ENCODE data around the gene IQCM. TPM values are rescaled to one million over a fixed set of nuclear protein-coding genes. Genes with fewer than 3 reads are reported as not detected.

IQCM gene
- total and polyA plus RNA-seq, 10 of the 15 experiments (the other 5 are each of a cell fraction or from before 2014, with no cell fraction given): not detected

DNA sequence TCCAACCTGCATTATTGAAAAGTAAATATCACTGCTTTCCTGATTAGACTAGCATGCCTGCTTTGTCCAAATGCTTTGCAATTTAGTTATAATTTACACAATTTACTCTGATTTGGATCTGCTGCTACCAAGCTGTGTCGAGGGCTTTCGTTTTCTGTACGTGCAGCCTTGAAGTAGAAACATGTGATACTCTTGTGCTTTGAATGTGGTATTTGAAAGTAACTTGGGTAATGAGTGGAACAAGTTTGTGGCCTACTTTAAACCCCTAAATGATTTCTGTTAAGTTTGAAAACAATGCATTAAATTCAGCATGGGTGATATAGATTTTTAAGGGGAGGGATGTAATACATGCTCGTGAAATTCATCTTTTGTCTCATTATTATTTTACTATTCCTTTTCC lies 240.7 kb downstream of the IQCM start (continued):
- TF ChIP-seq, protein P1, sequence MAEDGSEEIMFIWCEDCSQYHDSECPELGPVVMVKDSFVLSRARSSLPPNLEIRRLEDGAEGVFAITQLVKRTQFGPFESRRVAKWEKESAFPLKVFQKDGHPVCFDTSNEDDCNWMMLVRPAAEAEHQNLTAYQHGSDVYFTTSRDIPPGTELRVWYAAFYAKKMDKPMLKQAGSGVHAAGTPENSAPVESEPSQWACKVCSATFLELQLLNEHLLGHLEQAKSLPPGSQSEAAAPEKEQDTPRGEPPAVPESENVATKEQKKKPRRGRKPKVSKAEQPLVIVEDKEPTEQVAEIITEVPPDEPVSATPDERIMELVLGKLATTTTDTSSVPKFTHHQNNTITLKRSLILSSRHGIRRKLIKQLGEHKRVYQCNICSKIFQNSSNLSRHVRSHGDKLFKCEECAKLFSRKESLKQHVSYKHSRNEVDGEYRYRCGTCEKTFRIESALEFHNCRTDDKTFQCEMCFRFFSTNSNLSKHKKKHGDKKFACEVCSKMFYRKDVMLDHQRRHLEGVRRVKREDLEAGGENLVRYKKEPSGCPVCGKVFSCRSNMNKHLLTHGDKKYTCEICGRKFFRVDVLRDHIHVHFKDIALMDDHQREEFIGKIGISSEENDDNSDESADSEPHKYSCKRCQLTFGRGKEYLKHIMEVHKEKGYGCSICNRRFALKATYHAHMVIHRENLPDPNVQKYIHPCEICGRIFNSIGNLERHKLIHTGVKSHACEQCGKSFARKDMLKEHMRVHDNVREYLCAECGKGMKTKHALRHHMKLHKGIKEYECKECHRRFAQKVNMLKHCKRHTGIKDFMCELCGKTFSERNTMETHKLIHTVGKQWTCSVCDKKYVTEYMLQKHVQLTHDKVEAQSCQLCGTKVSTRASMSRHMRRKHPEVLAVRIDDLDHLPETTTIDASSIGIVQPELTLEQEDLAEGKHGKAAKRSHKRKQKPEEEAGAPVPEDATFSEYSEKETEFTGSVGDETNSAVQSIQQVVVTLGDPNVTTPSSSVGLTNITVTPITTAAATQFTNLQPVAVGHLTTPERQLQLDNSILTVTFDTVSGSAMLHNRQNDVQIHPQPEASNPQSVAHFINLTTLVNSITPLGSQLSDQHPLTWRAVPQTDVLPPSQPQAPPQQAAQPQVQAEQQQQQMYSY (CRISPR knock-in tag; IDR thresholded peaks at IDR 0.05): no peak
- TF ChIP-seq MXI1 (IDR thresholded peaks at IDR 0.05; ENCODE audit: low read depth, low read length) (peak; percentile 54; the same call in 1 of the 2 replicates), CHD4 (IDR thresholded peaks at IDR 0.05) (no peak), CBFB (IDR thresholded peaks at IDR 0.05; ENCODE audit: low read depth) (no peak), GABPA (IDR thresholded peaks at IDR 0.05; ENCODE audit: low read depth) (no peak), ZSCAN29 (IDR thresholded peaks at IDR 0.05) (no peak), ZNF622 (IDR thresholded peaks at IDR 0.05) (no peak), TCF7 (IDR thresholded peaks at IDR 0.05; ENCODE audit: borderline replicate concordance) (no peak), HCFC1 (IDR thresholded peaks at IDR 0.05; ENCODE audit: low read length) (no peak), ZNF384 (IDR thresholded peaks at IDR 0.05; ENCODE audit: borderline replicate concordance, low read depth, low read length) (no peak), EP300 (IDR thresholded peaks at IDR 0.05; ENCODE audit: borderline replicate concordance in 1 of 2, control insufficient read depth in 1 of 2, low read depth in 2 of 2, low read length in 2 of 2) (peak; percentile 53 to 78; a peak in 2 of 4 replicates), STAT3 (IDR thresholded peaks at IDR 0.05; ENCODE audit: low read depth, low read length) (no peak), POLR2A (IDR thresholded peaks at IDR 0.05; ENCODE audit: low read depth, low read length) (no peak), BRCA1 (IDR thresholded peaks at IDR 0.05; ENCODE audit: low read depth, low read length) (no peak), PML (IDR thresholded peaks at IDR 0.05; ENCODE audit: low read length) (no peak)
- TF ChIP-seq, protein P2, sequence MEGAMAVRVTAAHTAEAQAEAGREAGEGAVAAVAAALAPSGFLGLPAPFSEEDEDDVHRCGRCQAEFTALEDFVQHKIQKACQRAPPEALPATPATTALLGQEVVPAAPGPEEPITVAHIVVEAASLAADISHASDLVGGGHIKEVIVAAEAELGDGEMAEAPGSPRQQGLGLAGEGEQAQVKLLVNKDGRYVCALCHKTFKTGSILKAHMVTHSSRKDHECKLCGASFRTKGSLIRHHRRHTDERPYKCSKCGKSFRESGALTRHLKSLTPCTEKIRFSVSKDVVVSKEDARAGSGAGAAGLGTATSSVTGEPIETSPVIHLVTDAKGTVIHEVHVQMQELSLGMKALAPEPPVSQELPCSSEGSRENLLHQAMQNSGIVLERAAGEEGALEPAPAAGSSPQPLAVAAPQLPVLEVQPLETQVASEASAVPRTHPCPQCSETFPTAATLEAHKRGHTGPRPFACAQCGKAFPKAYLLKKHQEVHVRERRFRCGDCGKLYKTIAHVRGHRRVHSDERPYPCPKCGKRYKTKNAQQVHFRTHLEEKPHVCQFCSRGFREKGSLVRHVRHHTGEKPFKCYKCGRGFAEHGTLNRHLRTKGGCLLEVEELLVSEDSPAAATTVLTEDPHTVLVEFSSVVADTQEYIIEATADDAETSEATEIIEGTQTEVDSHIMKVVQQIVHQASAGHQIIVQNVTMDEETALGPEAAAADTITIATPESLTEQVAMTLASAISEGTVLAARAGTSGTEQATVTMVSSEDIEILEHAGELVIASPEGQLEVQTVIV (IDR thresholded peaks at IDR 0.05; ENCODE audit: borderline replicate concordance, partially characterized antibody): no peak
- TF ChIP-seq, protein P3, sequence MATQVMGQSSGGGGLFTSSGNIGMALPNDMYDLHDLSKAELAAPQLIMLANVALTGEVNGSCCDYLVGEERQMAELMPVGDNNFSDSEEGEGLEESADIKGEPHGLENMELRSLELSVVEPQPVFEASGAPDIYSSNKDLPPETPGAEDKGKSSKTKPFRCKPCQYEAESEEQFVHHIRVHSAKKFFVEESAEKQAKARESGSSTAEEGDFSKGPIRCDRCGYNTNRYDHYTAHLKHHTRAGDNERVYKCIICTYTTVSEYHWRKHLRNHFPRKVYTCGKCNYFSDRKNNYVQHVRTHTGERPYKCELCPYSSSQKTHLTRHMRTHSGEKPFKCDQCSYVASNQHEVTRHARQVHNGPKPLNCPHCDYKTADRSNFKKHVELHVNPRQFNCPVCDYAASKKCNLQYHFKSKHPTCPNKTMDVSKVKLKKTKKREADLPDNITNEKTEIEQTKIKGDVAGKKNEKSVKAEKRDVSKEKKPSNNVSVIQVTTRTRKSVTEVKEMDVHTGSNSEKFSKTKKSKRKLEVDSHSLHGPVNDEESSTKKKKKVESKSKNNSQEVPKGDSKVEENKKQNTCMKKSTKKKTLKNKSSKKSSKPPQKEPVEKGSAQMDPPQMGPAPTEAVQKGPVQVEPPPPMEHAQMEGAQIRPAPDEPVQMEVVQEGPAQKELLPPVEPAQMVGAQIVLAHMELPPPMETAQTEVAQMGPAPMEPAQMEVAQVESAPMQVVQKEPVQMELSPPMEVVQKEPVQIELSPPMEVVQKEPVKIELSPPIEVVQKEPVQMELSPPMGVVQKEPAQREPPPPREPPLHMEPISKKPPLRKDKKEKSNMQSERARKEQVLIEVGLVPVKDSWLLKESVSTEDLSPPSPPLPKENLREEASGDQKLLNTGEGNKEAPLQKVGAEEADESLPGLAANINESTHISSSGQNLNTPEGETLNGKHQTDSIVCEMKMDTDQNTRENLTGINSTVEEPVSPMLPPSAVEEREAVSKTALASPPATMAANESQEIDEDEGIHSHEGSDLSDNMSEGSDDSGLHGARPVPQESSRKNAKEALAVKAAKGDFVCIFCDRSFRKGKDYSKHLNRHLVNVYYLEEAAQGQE (IDR thresholded peaks at IDR 0.05; ENCODE audit: low read depth, low read length): no peak
- TF ChIP-seq, protein P4, sequence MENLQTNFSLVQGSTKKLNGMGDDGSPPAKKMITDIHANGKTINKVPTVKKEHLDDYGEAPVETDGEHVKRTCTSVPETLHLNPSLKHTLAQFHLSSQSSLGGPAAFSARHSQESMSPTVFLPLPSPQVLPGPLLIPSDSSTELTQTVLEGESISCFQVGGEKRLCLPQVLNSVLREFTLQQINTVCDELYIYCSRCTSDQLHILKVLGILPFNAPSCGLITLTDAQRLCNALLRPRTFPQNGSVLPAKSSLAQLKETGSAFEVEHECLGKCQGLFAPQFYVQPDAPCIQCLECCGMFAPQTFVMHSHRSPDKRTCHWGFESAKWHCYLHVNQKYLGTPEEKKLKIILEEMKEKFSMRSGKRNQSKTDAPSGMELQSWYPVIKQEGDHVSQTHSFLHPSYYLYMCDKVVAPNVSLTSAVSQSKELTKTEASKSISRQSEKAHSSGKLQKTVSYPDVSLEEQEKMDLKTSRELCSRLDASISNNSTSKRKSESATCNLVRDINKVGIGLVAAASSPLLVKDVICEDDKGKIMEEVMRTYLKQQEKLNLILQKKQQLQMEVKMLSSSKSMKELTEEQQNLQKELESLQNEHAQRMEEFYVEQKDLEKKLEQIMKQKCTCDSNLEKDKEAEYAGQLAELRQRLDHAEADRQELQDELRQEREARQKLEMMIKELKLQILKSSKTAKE (IDR thresholded peaks at IDR 0.05; ENCODE audit: low read depth, poor library complexity, severe bottlenecking): no peak
- TF ChIP-seq, protein P5, sequence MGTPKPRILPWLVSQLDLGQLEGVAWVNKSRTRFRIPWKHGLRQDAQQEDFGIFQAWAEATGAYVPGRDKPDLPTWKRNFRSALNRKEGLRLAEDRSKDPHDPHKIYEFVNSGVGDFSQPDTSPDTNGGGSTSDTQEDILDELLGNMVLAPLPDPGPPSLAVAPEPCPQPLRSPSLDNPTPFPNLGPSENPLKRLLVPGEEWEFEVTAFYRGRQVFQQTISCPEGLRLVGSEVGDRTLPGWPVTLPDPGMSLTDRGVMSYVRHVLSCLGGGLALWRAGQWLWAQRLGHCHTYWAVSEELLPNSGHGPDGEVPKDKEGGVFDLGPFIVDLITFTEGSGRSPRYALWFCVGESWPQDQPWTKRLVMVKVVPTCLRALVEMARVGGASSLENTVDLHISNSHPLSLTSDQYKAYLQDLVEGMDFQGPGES (IDR thresholded peaks at IDR 0.05): no peak
